Pancreas (tissue), 10 donors: ENCODE measurements around the gene PPP1R14B. TPM values are rescaled to one million over a fixed set of nuclear protein-coding genes. Genes with fewer than 3 reads are reported as not detected.

Experiments used
- ATAC-seq, 4 donors: fragments of 200-7000 bp; cut with Tn5 transposase; one replicate each; pipeline versions ENCODE4 v1.8.0 to v1.9.1; 2020; ENCODE audit warnings: mild to moderate bottlenecking in 4 of 4, moderate library complexity in 4 of 4
- DNase-seq, 6 donors: peaks; one replicate each; pipeline ENCODE4 v3.0.0-alpha.2; 2020
- FAIRE-seq: peaks from 2 replicates; lab custom pipeline; 2012; peaks lifted over from hg19 to GRCh38; lab: Jason Lieb, UNC
- H3K27ac ChIP-seq, 4 donors: fragments of 200-600 bp; sonication (generic); 1 replicate in 3 of 4; 2 replicates in 1 of 4; pipeline versions ENCODE4 v1.5.0 to v1.8.0; 2020
- H3K27me3 ChIP-seq, 4 donors: fragments of 200-600 bp; one replicate each; pipeline ENCODE4 v1.8.0; 2021
- H3K36me3 ChIP-seq, 3 donors: fragments of 200-600 bp; sonication (generic) in 1 of 3; one replicate each; pipeline versions ENCODE4 v1.5.0 to v1.8.0; 2020 to 2021
- H3K4me1 ChIP-seq, 3 donors: fragments of 200-600 bp; one replicate each; pipeline ENCODE4 v1.8.0; 2021
- H3K4me3 ChIP-seq, 4 donors: fragments of 200-600 bp; sonication (generic) in 2 of 4; one replicate each; pipeline versions ENCODE4 v1.5.0 to v1.8.0; 2020 to 2021
- H3K9me3 ChIP-seq, 4 donors: fragments of 200-600 bp; one replicate each; pipeline ENCODE4 v1.8.0; 2021
- CTCF ChIP-seq, 4 donors: fragments of 200-600 bp; sonication (generic) in 3 of 4; IDR thresholded peaks; one replicate each; pipeline versions ENCODE4 v1.5.0 to v1.8.0; 2021; ENCODE audit warnings: antibody characterized with exemption in 4 of 4
- WGBS, 2 donors: extraction: QIAGEN DNeasy Blood & Tissue Kit; methylation state at CpG; one replicate each; pipeline ENCODE4 v1.1.7; 2013; 5-methylcytosine and 5-hydroxymethylcytosine counted together
- intact Hi-C, 3 donors: fragments of 100-400 bp; cut with DNase I; formaldehyde crosslinking; loops; one replicate each; pipeline versions ENCODE4 v1.11.1 to v1.14.2; 2022
- polyA plus RNA-seq, 2 donors: library from polyadenylated mRNA; stranded (reverse); fragments of 200-250 nt; gene quantifications; one replicate each; pipeline ENCODE4 v1.2.3, GENCODE V29; 2013
- total RNA-seq, 6 donors: library from RNA; stranded (reverse); fragmentation: NEBNext Ultra II Directional in 4 of 6; extraction: Animal tissue kit (Norgen Biotek cat#: 25700) in 4 of 6; gene quantifications; one replicate each; pipeline versions ENCODE4 v1.2.1 to v1.2.4, GENCODE V29; 2021 to 2023
- donor health status: healthy with polysubstance abuse.
- donor health status: DM: no; HTN: no; CAD: no; lungs with moderate emphysema.
- donor health status: DM: no; HTN: no; CAD: no.
- donor health status: control.
- donor health status: control.
- donor health status: Bipolar disorder and iron deficiency.
- donor health status: DM: yes; HTN: yes; CAD: no.
- donor health status: DM: no; HTN: no; CAD: no.
- donor health status: DM: no; HTN: no; CAD: no.
- donor health status: DM: yes; HTN: yes; CAD: no.

PPP1R14B gene
- total and polyA plus RNA-seq, 8 donors, result 81.6 to 180 (median 119) TPM

GRCh38 chr11:64256300-64256699 is 9.6 kb upstream of the PPP1R14B start:
- FAIRE-seq (no peak), DNase-seq (peak in 3 of 6 donors; percentile 35 to 67 (median 50)), ATAC-seq (no peak)
- H3K27me3 ChIP-seq, result no peaks in the 10 kb centered on the region
- TF ChIP-seq CTCF (IDR thresholded peaks at IDR 0.05), result no peak
- H3K36me3 ChIP-seq, result peaks cover 0 to 19% (median 0%) of the 10 kb centered on the region in 3 donors
- H3K27ac ChIP-seq, result no peak overlapping the region
- no peaks in the 10 kb centered on the region for H3K9me3 ChIP-seq
- H3K4me3 ChIP-seq, result no peak overlapping the region
- WGBS, 2 donors, result 91 to 92% methylated on average over 15 of the region's 15 CpGs
- intact Hi-C loops, result no loop called here
- H3K4me1 ChIP-seq, result peaks cover 0 to 4% (median 0%) of the 10 kb centered on the region in 3 donors

DNA sequence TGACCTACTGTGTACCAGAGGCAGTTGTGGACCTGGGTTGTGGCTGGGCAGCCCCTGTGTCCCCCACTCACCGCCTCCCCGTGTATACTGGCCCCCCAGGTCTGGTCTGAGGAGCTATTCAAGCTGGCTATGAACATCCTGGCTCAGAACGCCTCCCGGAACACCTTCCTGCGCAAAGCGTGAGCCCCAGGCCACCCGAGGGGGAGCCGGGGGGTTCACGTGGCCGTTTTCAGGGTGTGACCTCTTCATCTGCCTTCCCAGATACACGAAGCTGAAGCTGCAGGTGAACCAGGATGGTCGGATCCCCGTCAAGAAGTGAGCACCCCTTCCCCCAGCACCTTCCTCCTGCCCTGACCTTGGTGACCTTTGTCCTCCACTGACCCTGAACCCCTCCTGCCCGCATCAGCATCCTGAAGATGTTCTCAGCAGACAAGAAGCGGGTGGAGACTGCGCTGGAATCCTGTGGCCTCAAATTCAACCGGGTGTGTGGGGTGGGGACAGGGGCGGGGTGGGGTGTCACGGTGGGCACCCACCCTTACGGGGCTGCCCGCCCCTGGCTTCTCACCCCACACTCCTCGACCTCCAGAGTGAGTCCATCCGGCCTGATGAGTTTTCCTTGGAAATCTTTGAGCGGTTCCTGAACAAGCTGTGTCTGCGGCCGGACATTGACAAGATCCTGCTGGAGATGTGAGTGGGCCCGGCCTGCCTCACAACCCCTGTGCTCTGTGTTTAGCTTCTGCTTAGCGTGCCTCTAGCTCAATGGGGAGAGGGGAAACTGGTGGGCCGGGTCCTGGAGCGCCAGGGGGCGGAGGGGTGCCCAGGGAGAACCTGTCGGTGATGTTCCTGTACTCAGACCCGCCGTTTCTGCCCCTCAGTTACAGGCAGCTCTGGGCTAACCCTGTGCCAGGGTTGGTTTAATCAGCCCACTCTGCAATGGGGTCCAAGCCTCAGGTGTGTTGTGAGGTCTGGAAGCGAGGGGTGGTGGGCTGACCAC is 8.7 kb upstream of the PPP1R14B start:
- 91 to 94% methylated on average over 35 of the region's 35 CpGs for WGBS, 2 donors
- no peak overlapping the region for H3K27ac ChIP-seq
- no peak for DNase-seq
- H3K4me1 ChIP-seq, result peaks cover 0 to 4% (median 4%) of the 10 kb centered on the region in 3 donors
- no peaks in the 10 kb centered on the region for H3K9me3 ChIP-seq
- no peak for FAIRE-seq
- H3K27me3 ChIP-seq, result no peaks in the 10 kb centered on the region
- no peak for TF ChIP-seq CTCF (IDR thresholded peaks at IDR 0.05)
- peaks cover 0 to 19% (median 0%) of the 10 kb centered on the region in 3 donors for H3K36me3 ChIP-seq
- ATAC-seq, result no peak
- H3K4me3 ChIP-seq, result no peak overlapping the region
- intact Hi-C loops, result no loop called here

DNA sequence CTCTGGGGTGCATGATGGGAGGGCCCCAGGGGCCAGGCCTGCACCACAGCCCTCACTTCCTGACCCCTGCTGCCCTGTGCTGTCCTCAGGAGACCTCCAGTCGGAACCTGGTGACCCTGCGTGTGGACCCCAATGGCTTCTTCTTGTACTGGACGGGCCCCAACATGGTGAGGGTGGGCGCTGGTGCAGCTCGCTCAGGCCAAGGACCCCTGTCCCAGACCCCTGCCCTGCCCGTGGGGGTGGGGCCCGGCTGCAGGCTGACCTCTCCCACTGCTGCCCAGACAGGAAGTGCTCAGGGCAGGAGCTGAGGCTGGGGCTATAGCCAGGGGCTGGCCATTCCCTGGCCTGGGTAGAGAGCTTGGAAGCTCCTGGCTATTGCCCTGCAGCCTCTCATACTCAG is 7.6 kb upstream of the PPP1R14B start:
- DNase-seq, result no peak
- Histone ChIP-seq H3K4me1 (peaks cover 0 to 4% (median 4%) of the 10 kb centered on the region in 3 donors), H3K27me3 (no peaks in the 10 kb centered on the region), H3K36me3 (peaks cover 0 to 19% (median 0%) of the 10 kb centered on the region in 3 donors), H3K4me3 (no peak overlapping the region), H3K27ac (no peak overlapping the region), H3K9me3 (no peaks in the 10 kb centered on the region)
- TF ChIP-seq CTCF (IDR thresholded peaks at IDR 0.05), result no peak
- intact Hi-C loops, result no loop called here
- no peak for ATAC-seq
- no peak for FAIRE-seq
- WGBS, 2 donors, result 84 to 90% methylated on average over 7 of the region's 7 CpGs

GRCh38 chr11:64253481-64253880 is 6.7 kb upstream of the PPP1R14B start:
- no peak for FAIRE-seq
- no peak for ATAC-seq
- Histone ChIP-seq H3K36me3 (peaks cover 0 to 12% (median 0%) of the 10 kb centered on the region in 3 donors), H3K27ac (no peak overlapping the region), H3K27me3 (no peaks in the 10 kb centered on the region), H3K9me3 (no peaks in the 10 kb centered on the region), H3K4me3 (no peak overlapping the region), H3K4me1 (peaks cover 0 to 4% (median 4%) of the 10 kb centered on the region in 3 donors)
- 61 to 65% methylated on average over 5 of the region's 5 CpGs for WGBS, 2 donors
- intact Hi-C loops, result no loop called here
- DNase-seq, result no peak
- TF ChIP-seq CTCF (IDR thresholded peaks at IDR 0.05), result no peak
